Trophoblast cell (in vitro differentiated cells and primary cell): ENCODE measurements around the gene KLF2.

Experiments used
- DNase-seq, 2 donors: peaks; one replicate each; pipeline ENCODE4 v3.0.0-alpha.2; 2016
- H2AFZ ChIP-seq: 2 replicates; pipeline ENCODE4 v1.6.1; 2013; ENCODE audit warnings: low read length, moderate library complexity, mild to moderate bottlenecking; ENCODE audit not compliant: insufficient read depth, poor library complexity
- H2AK5ac ChIP-seq: 2 replicates; pipeline ENCODE4 v1.6.1; 2013; ENCODE audit warnings: mild to moderate bottlenecking, low read length
- H2BK120ac ChIP-seq: 2 replicates; pipeline ENCODE4 v1.6.1; 2013; ENCODE audit warnings: low read length, mild to moderate bottlenecking, moderate library complexity; ENCODE audit not compliant: insufficient read depth, poor library complexity
- H2BK12ac ChIP-seq: 2 replicates; pipeline ENCODE4 v1.6.1; 2013; ENCODE audit warnings: mild to moderate bottlenecking, low read length, moderate library complexity
- H2BK5ac ChIP-seq: 2 replicates; pipeline ENCODE4 v1.6.1; 2013; ENCODE audit warnings: low read length, low read depth, moderate library complexity, mild to moderate bottlenecking; ENCODE audit not compliant: poor library complexity
- H3K14ac ChIP-seq: 2 replicates; pipeline ENCODE4 v1.6.1; 2013; ENCODE audit warnings: mild to moderate bottlenecking, low read length
- H3K18ac ChIP-seq: 2 replicates; pipeline ENCODE4 v1.6.1; 2013; ENCODE audit warnings: mild to moderate bottlenecking, low read length
- H3K23ac ChIP-seq: 2 replicates; pipeline ENCODE4 v1.6.1; 2013; ENCODE audit warnings: low read length
- H3K27ac ChIP-seq: 2 replicates; pipeline ENCODE4 v1.5.1; 2013; ENCODE audit warnings: low read depth, mild to moderate bottlenecking, inconsistent platforms, low read length, moderate library complexity
- H3K27me3 ChIP-seq: 2 replicates; pipeline ENCODE4 v1.6.1; 2013; ENCODE audit warnings: inconsistent platforms, mild to moderate bottlenecking, low read length, moderate library complexity; ENCODE audit not compliant: insufficient read depth
- H3K36me3 ChIP-seq, 2 experiments: 1 replicate in 1 of 2; 2 replicates in 1 of 2; pipeline ENCODE4 v1.6.1; 2013; ENCODE audit warnings: low read length in 2 of 2, mild to moderate bottlenecking in 2 of 2, moderate library complexity in 1 of 2; ENCODE audit not compliant: insufficient read depth in 2 of 2, control insufficient read depth in 1 of 2
- H3K4ac ChIP-seq: 2 replicates; pipeline ENCODE4 v1.6.1; 2013; ENCODE audit warnings: low read depth, mild to moderate bottlenecking, low read length, moderate library complexity
- H3K4me1 ChIP-seq, 2 experiments: 1 replicate in 1 of 2; 2 replicates in 1 of 2; pipeline ENCODE4 v1.6.1; 2013; ENCODE audit warnings: low read length in 2 of 2, mild to moderate bottlenecking in 2 of 2, moderate library complexity in 1 of 2; ENCODE audit not compliant: insufficient read depth in 2 of 2, control insufficient read depth in 1 of 2
- H3K4me2 ChIP-seq: 2 replicates; pipeline ENCODE4 v1.6.1; 2013; ENCODE audit warnings: inconsistent platforms, mild to moderate bottlenecking, low read length, moderate library complexity
- H3K4me3 ChIP-seq: 2 replicates; pipeline ENCODE4 v1.5.1; 2013; ENCODE audit warnings: mild to moderate bottlenecking, low read depth, low read length, inconsistent platforms
- H3K79me1 ChIP-seq: one replicate; pipeline ENCODE4 v1.6.1; 2013; ENCODE audit warnings: low read length
- H3K79me2 ChIP-seq: 2 replicates; pipeline ENCODE4 v1.6.1; 2013; ENCODE audit warnings: low read length, mild to moderate bottlenecking; ENCODE audit not compliant: control insufficient read depth, insufficient read depth, poor library complexity
- H3K9ac ChIP-seq: 2 replicates; pipeline ENCODE4 v1.6.1; 2013; ENCODE audit warnings: mild to moderate bottlenecking, low read length
- H3K9me3 ChIP-seq: 2 replicates; pipeline ENCODE4 v1.6.1; 2013; ENCODE audit warnings: low read depth, mild to moderate bottlenecking, control low read depth, inconsistent platforms, low read length; ENCODE audit not compliant: insufficient read depth
- H4K12ac ChIP-seq: 2 replicates; pipeline ENCODE4 v1.6.1; 2013; ENCODE audit warnings: low read depth, mild to moderate bottlenecking, low read length, moderate library complexity
- H4K8ac ChIP-seq: 2 replicates; pipeline ENCODE4 v1.6.1; 2013; ENCODE audit warnings: low read depth, mild to moderate bottlenecking, low read length, moderate library complexity
- H4K91ac ChIP-seq: one replicate; pipeline ENCODE4 v1.6.1; 2013; ENCODE audit warnings: low read depth, mild to moderate bottlenecking, low read length, moderate library complexity
- WGBS: extraction: QIAGEN DNeasy Blood & Tissue Kit; methylation state at CpG from one replicate; pipeline ENCODE4 v1.1.7; 2013; ENCODE audit warnings: missing lambda C conversion rate; ENCODE audit not compliant: insufficient read length, insufficient coverage; ENCODE audit errors: extremely low coverage; 5-methylcytosine and 5-hydroxymethylcytosine counted together

The KLF2 gene

GRCh38 chr19:16308081-16308480 lies 16.5 kb upstream of the KLF2 start:
- Histone ChIP-seq H3K9ac (no peak overlapping the region), H4K12ac (no peak overlapping the region), H3K9me3 (no peaks in the 10 kb centered on the region), H3K4me1 (no peaks in the 10 kb centered on the region), H3K4ac (no peak overlapping the region), H3K27ac (no peak overlapping the region), H3K79me2 (no peaks in the 10 kb centered on the region), H3K27me3 (no peaks in the 10 kb centered on the region), H3K4me2 (no peak overlapping the region), H4K8ac (no peak overlapping the region), H2BK120ac (no peak overlapping the region), H3K4me3 (no peak overlapping the region), H2AFZ (no peak overlapping the region), H3K18ac (no peak overlapping the region), H3K14ac (no peak overlapping the region), H3K79me1 (no peaks in the 10 kb centered on the region), H4K91ac (no peak overlapping the region), H2BK12ac (no peak overlapping the region), H3K23ac (no peak overlapping the region), H2BK5ac (no peak overlapping the region), H3K36me3 (no peaks in the 10 kb centered on the region), H2AK5ac (no peak overlapping the region)
- DNase-seq: no peak
- WGBS: no CpG with 5 or more reads among the region's 5 CpGs

GRCh38 chr19:16309643-16310042 lies 15.0 kb upstream of the KLF2 start:
- Histone ChIP-seq H3K36me3 (no peaks in the 10 kb centered on the region), H3K27ac (no peak overlapping the region), H2AFZ (no peak overlapping the region), H2BK5ac (no peak overlapping the region), H3K23ac (no peak overlapping the region), H3K9ac (no peak overlapping the region), H3K4me3 (no peak overlapping the region), H2BK120ac (no peak overlapping the region), H4K91ac (no peak overlapping the region), H3K4me1 (no peaks in the 10 kb centered on the region), H2AK5ac (no peak overlapping the region), H4K12ac (no peak overlapping the region), H3K79me2 (no peaks in the 10 kb centered on the region), H3K9me3 (no peaks in the 10 kb centered on the region), H3K14ac (no peak overlapping the region), H3K79me1 (no peaks in the 10 kb centered on the region), H3K4me2 (no peak overlapping the region), H3K4ac (no peak overlapping the region), H3K27me3 (no peaks in the 10 kb centered on the region), H4K8ac (no peak overlapping the region), H3K18ac (no peak overlapping the region), H2BK12ac (no peak overlapping the region)
- WGBS: no CpG with 5 or more reads among the region's 3 CpGs
- DNase-seq: no peak

- Histone ChIP-seq H3K4me3 (no peak overlapping the region), H4K12ac (no peak overlapping the region), H3K14ac (no peak overlapping the region), H3K79me1 (no peaks in the 10 kb centered on the region), H2BK5ac (no peak overlapping the region), H3K4me1 (no peaks in the 10 kb centered on the region), H3K27ac (no peak overlapping the region), H3K4ac (no peak overlapping the region), H3K9ac (no peak overlapping the region), H3K36me3 (no peaks in the 10 kb centered on the region), H3K4me2 (no peak overlapping the region), H4K91ac (no peak overlapping the region), H4K8ac (no peak overlapping the region), H3K79me2 (no peaks in the 10 kb centered on the region), H3K27me3 (no peaks in the 10 kb centered on the region), H2AFZ (no peak overlapping the region), H2BK12ac (no peak overlapping the region), H2BK120ac (no peak overlapping the region), H3K23ac (no peak overlapping the region), H3K9me3 (peaks cover 1% of the 10 kb centered on the region), H2AK5ac (no peak overlapping the region), H3K18ac (no peak overlapping the region)
- WGBS: no CpG with 5 or more reads among the region's 13 CpGs
- DNase-seq: peak; percentile 87 to 95
Measured at GRCh38 chr19:16315825-16316505, 8.7 kb upstream of the KLF2 start.

- H4K91ac ChIP-seq: no peak overlapping the region
- H2AFZ ChIP-seq: no peak overlapping the region
- peaks cover 1% of the 10 kb centered on the region for H3K9me3 ChIP-seq
- no peak overlapping the region for H4K12ac ChIP-seq
- no peak overlapping the region for H2BK12ac ChIP-seq
- no peak for DNase-seq
- no CpG with 5 or more reads among the region's 3 CpGs for WGBS
- no peak overlapping the region for H2BK120ac ChIP-seq
- no peaks in the 10 kb centered on the region for H3K27me3 ChIP-seq
- H3K27ac ChIP-seq: no peak overlapping the region
- no peak overlapping the region for H2AK5ac ChIP-seq
- no peaks in the 10 kb centered on the region for H3K79me1 ChIP-seq
- no peak overlapping the region for H3K23ac ChIP-seq
- H3K79me2 ChIP-seq: no peaks in the 10 kb centered on the region
- H3K18ac ChIP-seq: no peak overlapping the region
- H3K4me3 ChIP-seq: no peak overlapping the region
- no peak overlapping the region for H3K4ac ChIP-seq
- H3K4me1 ChIP-seq: no peaks in the 10 kb centered on the region
- no peak overlapping the region for H3K4me2 ChIP-seq
- no peak overlapping the region for H4K8ac ChIP-seq
- no peak overlapping the region for H2BK5ac ChIP-seq
- H3K9ac ChIP-seq: no peak overlapping the region
- no peaks in the 10 kb centered on the region for H3K36me3 ChIP-seq
- no peak overlapping the region for H3K14ac ChIP-seq
Measured at GRCh38 chr19:16316506-16316882, 8.1 kb upstream of the KLF2 start.
